ENCODE data around the gene OR4C11.

GRCh38 chr11:55655096-55655495, 47.7 kb upstream of the OR4C11 start:
- TF ChIP-seq GABPA (IDR thresholded peaks at IDR 0.05 in 1 of 2, conservative IDR thresholded peaks at IDR 0.05 in 1 of 2): no peak
- TF ChIP-seq, protein P1, sequence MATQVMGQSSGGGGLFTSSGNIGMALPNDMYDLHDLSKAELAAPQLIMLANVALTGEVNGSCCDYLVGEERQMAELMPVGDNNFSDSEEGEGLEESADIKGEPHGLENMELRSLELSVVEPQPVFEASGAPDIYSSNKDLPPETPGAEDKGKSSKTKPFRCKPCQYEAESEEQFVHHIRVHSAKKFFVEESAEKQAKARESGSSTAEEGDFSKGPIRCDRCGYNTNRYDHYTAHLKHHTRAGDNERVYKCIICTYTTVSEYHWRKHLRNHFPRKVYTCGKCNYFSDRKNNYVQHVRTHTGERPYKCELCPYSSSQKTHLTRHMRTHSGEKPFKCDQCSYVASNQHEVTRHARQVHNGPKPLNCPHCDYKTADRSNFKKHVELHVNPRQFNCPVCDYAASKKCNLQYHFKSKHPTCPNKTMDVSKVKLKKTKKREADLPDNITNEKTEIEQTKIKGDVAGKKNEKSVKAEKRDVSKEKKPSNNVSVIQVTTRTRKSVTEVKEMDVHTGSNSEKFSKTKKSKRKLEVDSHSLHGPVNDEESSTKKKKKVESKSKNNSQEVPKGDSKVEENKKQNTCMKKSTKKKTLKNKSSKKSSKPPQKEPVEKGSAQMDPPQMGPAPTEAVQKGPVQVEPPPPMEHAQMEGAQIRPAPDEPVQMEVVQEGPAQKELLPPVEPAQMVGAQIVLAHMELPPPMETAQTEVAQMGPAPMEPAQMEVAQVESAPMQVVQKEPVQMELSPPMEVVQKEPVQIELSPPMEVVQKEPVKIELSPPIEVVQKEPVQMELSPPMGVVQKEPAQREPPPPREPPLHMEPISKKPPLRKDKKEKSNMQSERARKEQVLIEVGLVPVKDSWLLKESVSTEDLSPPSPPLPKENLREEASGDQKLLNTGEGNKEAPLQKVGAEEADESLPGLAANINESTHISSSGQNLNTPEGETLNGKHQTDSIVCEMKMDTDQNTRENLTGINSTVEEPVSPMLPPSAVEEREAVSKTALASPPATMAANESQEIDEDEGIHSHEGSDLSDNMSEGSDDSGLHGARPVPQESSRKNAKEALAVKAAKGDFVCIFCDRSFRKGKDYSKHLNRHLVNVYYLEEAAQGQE (IDR thresholded peaks at IDR 0.05): no peak
- TF ChIP-seq JUND (IDR thresholded peaks at IDR 0.05): no peak
- TF ChIP-seq, protein P2, sequence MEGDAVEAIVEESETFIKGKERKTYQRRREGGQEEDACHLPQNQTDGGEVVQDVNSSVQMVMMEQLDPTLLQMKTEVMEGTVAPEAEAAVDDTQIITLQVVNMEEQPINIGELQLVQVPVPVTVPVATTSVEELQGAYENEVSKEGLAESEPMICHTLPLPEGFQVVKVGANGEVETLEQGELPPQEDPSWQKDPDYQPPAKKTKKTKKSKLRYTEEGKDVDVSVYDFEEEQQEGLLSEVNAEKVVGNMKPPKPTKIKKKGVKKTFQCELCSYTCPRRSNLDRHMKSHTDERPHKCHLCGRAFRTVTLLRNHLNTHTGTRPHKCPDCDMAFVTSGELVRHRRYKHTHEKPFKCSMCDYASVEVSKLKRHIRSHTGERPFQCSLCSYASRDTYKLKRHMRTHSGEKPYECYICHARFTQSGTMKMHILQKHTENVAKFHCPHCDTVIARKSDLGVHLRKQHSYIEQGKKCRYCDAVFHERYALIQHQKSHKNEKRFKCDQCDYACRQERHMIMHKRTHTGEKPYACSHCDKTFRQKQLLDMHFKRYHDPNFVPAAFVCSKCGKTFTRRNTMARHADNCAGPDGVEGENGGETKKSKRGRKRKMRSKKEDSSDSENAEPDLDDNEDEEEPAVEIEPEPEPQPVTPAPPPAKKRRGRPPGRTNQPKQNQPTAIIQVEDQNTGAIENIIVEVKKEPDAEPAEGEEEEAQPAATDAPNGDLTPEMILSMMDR (IDR thresholded peaks at IDR 0.05; ENCODE audit: low read depth, low read length, missing input control): no peak
- no peak for TF ChIP-seq YY1 (IDR thresholded peaks at IDR 0.05)
- TF ChIP-seq TAF1 (conservative IDR thresholded peaks at IDR 0.05): no peak
- no peak for TF ChIP-seq NR2F2 (IDR thresholded peaks at IDR 0.05)
- no peak for TF ChIP-seq SP1 (IDR thresholded peaks at IDR 0.05)
- TF ChIP-seq EGR1 (IDR thresholded peaks at IDR 0.05; ENCODE audit: low read depth in 2 of 2): no peak
